HEK293T (cell line): Measurements from ENCODE around the gene NHSL2.

Experiments used
- CTBP1 ChIP-seq: fragments of 450-650 bp; IDR thresholded peaks from 2 replicates; pipeline ENCODE4 v1.6.1; 2016; ENCODE audit warnings: borderline replicate concordance
- FOXM1 ChIP-seq: fragments of 450-650 bp; IDR thresholded peaks from 2 replicates; pipeline ENCODE4 v1.6.1; 2017; ENCODE audit warnings: mild to moderate bottlenecking, borderline replicate concordance
- L3MBTL2 ChIP-seq: fragments of 450-650 bp; conservative IDR thresholded peaks from 2 replicates; pipeline ENCODE4 v1.6.1; 2016; ENCODE audit warnings: mild to moderate bottlenecking
- LEF1 ChIP-seq: fragments of 450-650 bp; IDR thresholded peaks from 2 replicates; pipeline ENCODE4 v1.6.1; 2017; ENCODE audit warnings: mild to moderate bottlenecking, borderline replicate concordance
- SP1 ChIP-seq: fragments of 450-650 bp; IDR thresholded peaks from 2 replicates; pipeline ENCODE4 v1.6.1; 2017

GRCh38 chrX:72124540-72125201, 214.0 kb downstream of the NHSL2 start:
- no peak for TF ChIP-seq CTBP1
- TF ChIP-seq L3MBTL2, result no peak
- TF ChIP-seq SP1, result no peak
- TF ChIP-seq LEF1, result no peak
- TF ChIP-seq FOXM1, result no peak
